Upper lobe of left lung (tissue), 4 donors: Measurements from ENCODE around the gene RILPL1.

Experiments used
- POLR2AphosphoS5 ChIP-seq, 2 donors: sonication (generic); formaldehyde crosslinking; IDR thresholded peaks; one replicate each; pipeline ENCODE4 v1.5.1; 2017; ENCODE audit warnings: antibody characterized with exemption in 2 of 2
- TF ChIP-seq, protein P1 (sequence below), 6 experiments: fragments of 450-650 bp in 4 of 6; fragments of 200-600 bp in 2 of 6; sonication (generic) in 2 of 6; IDR thresholded peaks; one replicate each; pipeline ENCODE4 v1.5.1; 2016 to 2019; ENCODE audit warnings: antibody characterized with exemption in 6 of 6

DNA sequence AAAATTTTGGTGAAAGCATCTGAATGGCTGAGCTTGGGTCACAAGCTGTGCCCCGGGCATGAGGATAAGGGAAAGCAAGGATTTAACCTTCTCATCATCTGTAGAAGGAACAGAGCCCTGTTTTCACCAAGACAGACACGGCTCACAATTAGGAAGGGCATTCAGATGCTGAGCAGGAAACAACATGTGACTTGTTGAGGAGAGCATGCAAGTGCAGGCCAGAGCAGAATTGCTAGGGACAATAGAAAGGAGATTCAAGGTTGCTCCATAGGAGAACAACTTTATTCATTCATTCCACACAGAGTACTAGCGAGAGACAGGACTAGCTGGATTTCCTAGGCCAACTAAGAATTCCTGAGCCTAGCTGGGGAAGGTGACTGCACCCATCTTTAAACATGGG lies 14.6 kb upstream of the RILPL1 start:
- TF ChIP-seq, protein P1, sequence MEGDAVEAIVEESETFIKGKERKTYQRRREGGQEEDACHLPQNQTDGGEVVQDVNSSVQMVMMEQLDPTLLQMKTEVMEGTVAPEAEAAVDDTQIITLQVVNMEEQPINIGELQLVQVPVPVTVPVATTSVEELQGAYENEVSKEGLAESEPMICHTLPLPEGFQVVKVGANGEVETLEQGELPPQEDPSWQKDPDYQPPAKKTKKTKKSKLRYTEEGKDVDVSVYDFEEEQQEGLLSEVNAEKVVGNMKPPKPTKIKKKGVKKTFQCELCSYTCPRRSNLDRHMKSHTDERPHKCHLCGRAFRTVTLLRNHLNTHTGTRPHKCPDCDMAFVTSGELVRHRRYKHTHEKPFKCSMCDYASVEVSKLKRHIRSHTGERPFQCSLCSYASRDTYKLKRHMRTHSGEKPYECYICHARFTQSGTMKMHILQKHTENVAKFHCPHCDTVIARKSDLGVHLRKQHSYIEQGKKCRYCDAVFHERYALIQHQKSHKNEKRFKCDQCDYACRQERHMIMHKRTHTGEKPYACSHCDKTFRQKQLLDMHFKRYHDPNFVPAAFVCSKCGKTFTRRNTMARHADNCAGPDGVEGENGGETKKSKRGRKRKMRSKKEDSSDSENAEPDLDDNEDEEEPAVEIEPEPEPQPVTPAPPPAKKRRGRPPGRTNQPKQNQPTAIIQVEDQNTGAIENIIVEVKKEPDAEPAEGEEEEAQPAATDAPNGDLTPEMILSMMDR (IDR thresholded peaks at IDR 0.05), result no peak
- no peak for TF ChIP-seq POLR2AphosphoS5 (IDR thresholded peaks at IDR 0.05)
